Hematopoietic multipotent progenitor cell (in vitro differentiated cells): ENCODE results near the gene SCO1. TPM values are rescaled to one million over a fixed set of nuclear protein-coding genes. Genes with fewer than 3 reads are reported as not detected.
"Not testable (repeated sequence)": the region's sequence is repeated elsewhere in the genome, so short reads cannot be mapped to it uniquely, and the experiment has no call there.

ENCODE experiments used
- DNase-seq, 3 donors: peaks; one replicate each; pipeline ENCODE4 v3.0.0-alpha.2; 2011 to 2015; ENCODE audit warnings: low read depth in 2 of 3, low spot score in 2 of 3
- total RNA-seq: library from RNA; depleted of rRNA; stranded (reverse); fragments of >200 nt; gene quantifications from one replicate; pipeline ENCODE4 v1.2.3, GENCODE V29; 2012

The SCO1 gene
- total RNA-seq: 16.7 TPM

DNA sequence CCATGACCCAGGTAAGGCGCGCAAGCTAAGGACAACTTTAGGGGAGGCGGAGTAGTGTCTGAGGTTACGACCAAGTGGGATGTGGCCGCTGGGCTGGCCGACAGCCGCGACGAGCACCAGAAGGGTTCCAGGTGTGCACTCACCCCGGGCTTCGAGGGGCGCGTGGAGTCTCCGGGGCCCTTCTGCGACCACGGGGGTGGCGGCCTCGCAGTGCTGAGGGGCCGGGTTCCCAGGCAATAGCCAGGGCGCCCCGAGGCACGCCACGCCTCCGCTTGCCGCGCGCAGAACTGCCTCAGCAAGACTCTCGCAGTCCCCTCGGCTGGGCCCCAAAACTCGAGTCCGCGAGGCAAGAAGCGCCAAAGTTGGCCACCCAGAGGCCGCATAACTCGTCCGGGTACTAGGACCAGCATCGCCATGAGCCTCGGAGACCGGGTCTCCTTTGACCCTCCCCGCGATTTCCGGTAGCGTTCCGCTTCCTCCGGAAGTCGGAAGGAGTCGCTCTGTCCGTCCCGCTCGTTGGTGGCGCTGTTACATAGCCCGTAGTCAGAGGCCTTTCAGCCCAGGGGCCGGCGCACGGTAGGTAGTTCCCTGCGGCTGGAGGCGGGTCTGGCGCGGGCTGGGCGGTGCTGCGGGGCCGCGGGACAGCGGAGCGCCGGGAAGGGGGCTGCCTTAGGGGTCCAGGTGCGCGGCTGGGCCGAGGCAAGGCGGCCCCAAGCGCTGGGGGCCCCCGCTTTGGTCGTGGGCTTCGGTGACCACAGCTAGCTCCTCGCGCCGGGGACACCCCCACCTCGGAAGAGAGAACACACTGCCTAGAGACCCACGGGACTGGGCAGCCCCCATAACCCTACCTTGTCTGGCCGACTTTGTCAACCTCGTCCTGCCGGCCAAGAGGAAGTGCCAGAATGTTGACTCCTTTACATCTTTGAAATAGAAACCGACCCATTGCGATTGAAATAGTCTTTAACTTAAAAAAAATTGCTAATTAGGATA lies at the start of gene SCO1, which contains the start of gene ADPRM:
TSS of gene SCO1 (minus strand) at position 442 of the 990 bp plus-strand sequence. CDS start at position 416, 26 bp downstream.
TSS of gene ADPRM (plus strand) at position 503 of the 990 bp plus-strand sequence. CDS start 7,333 bp downstream, outside the sequence.
- peak; percentile 76 to 96 (median 94) for DNase-seq

- no peak for DNase-seq
Observed at GRCh38 chr17:10745231-10745630, 47.9 kb upstream of the SCO1 start.

DNA sequence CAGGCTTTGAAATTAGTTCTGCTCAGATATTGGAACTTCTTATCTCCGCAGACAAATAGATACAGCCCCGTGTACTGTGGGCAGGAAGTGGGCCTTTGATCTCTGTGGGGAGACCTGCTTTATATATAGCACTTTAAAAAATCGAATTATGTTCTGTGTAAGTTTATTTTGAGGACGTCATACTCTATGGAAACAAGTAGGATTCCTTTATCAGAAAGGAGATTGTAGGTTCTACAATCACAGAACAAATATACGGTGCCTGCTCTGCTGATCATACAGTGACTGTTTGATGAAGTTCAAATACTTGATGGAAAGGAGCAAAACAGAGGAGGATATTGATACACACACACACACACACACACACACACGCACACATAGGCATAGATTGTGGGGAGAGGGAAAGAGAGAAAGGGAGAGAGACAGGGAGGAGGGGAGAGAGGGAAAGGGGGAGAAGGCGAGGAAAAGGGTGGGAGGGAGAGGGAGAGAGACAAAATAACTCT lies 47.2 kb upstream of the SCO1 start:
- DNase-seq: no peak

- no peak for DNase-seq
Observed at GRCh38 chr17:10743316-10744009, 46.1 kb upstream of the SCO1 start.

DNA sequence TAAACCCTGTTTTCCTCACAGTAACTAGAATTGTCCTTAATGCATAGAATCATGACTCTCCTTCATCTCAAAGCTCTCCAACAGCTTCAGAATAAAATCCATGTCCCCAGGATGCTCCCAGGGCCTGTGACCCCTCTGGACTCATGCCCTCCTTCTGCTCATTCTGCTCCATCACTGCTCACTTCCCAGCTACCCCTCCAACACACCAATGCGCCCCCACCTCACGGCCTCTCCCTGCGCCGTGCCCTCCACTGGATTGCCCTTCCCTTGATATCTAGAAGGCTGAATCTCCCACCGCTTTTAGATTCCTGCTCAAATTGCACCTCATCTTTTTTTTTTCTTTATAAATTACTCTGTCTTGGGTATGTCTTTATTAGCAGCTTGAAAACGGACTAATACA lies 45.1 kb upstream of the SCO1 start:
- DNase-seq: no peak

- no peak for DNase-seq
Observed at GRCh38 chr17:10741416-10742135, 44.2 kb upstream of the SCO1 start.

- DNase-seq: no peak
Observed at GRCh38 chr17:10739386-10739785, 42.1 kb upstream of the SCO1 start.

DNA sequence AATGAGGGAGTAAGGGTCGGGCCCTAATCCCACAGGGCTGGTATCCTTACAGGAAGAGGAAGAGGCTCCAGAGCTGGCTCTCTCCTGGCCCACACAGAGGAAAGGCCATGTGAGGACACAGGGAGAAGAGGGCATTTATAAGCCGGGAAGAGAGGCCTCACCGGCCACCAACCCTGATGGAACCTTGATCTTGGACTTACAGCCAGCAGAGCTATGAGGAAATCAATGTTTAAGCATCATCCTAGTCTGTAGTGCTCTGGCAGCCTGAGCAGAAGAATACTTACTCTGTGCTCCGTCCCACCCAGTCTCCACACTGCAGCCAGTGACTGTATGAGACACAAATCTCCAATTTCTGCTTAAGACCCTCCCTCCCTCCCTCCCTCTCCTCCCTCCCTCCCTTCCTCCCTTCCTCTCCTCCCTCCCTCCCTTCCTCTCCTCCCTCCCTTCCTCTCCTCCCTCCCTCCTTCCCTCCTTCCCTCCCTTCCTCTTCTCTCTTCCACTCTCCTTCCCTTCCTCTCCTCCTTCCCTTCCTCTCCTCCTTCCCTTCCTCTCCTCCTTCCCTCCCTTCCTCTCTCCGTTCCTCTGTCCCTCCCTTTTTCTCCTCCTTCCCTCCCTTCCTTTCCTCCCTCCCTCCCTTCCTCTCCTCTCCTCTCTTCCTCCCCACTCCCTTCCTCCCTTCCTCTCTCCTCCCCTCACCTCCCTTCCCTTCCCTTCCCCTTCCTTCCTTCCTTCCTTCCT lies 41.4 kb upstream of the SCO1 start:
- DNase-seq: no peak

- DNase-seq: no peak
Observed at GRCh38 chr17:10737736-10738135, 40.4 kb upstream of the SCO1 start.

GRCh38 chr17:10737168-10737622 lies 39.9 kb upstream of the SCO1 start:
- DNase-seq: peak in 2 of 3 donors; percentile 41 to 68

DNA sequence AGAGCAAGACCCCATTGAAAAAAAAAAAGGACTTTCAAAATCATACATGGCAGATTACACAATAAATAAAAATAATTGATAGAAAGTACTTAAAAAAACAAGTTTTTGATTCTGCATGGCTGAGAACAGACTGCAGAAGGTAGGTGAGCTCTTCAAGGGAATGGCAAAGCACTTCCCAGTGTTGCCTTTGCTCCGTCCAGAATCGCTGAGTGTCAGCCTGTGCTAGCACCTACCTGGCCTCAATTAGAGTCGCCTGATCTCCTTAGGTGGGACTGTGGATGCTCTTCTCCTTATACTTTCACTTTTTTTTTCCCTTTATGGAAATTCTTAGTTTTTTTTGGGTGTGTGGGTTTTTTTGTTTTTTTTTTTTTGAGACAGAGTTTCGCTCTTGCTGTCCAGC lies 38.5 kb upstream of the SCO1 start:
- DNase-seq: no peak

- no peak for DNase-seq
Observed at GRCh38 chr17:10735251-10735650, 37.9 kb upstream of the SCO1 start.

GRCh38 chr17:10733666-10734065 lies 36.3 kb upstream of the SCO1 start:
- DNase-seq: no peak

- DNase-seq: not testable (repeated sequence)
Observed at GRCh38 chr17:10732121-10732520, 34.8 kb upstream of the SCO1 start.

DNA sequence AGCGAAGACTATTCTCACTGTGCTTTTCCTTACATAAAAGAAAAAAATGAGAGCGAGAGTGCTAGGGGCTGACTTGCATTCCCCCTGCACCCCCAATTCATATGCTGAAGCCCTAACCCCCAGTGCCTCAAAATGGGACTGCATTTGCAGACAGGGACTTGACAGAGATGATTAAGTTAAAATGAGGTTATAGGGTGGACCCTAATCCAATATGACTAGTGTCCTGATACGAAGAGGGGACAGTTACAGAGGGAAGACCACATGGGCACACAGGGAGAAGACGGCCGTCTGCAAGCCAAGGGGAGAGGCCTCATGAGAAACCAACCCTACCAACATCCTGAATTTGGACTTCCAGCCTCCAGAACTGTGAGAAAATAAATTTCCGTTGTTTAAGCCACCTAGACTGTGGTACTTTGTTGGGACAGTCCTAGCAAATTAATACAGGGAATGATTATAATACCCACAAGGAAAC lies 34.1 kb upstream of the SCO1 start:
- DNase-seq: no peak

DNA sequence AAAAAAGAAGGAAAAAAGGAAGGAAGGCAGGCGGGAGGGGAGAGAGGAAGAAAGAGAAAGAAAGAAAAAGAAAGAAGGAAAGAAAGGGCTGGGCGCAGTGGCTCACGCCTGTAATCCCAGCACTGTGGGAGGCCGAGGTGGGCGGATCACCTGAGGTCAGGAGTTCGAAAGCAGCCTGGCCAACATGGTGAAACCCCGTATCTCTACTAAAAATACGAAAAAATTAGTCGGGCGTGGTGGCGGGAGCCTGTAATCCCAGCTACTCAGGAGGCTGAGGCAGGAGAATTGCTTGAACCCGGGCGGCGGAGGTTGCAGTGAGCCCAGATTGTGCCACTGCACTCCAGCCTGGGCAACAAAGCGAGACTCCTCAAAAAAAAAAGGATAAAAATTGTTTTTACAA lies 32.9 kb upstream of the SCO1 start:
- DNase-seq: peak in 1 of 3 donors; percentile 0

DNA sequence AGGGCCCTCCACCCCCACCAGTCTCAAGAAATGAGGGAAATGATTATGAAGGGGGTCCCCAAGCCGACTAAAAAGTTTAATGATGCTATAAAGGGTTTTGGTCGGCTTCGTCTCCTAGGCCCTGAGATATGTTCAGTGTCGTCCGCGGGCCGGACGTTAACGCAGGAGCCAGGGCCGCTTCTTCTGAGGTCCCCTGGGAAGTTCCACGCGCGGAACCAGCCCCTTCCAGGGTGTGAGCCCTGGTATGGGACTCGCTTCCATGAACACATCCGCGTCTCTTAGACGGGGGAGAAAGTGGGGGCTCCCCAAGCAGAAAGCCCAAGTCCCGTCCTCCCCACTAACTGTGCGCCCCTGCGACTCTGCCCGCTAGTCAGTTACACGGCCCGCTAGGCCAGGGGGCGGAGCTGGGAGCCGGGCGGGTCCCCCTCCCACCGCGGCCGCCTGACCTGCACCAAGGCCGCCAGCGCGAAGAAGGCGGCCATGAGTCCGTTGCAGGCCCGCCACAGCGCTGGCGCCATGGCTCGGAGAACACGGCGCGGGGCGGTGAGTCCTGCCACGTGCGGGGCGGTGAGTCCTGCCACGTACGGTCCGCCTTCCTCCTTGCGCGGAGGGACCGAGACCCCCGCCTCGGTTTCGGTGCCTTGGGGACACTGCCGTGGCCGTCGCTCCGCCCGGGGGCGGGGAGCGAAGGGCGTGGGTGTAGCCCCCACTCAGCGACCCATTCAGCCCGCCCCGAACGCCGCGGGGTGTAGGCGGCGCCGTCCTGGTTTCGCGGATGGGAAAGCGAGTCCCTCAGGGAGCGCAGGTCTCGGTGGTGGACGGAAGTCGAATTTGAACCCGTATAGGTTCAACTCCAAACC lies 32.2 kb upstream of the SCO1 start, which contains the start of gene TMEM220:
TSS of gene TMEM220 (minus strand) at position 690 of the 860 bp plus-strand sequence. CDS start at position 518, 172 bp downstream.
- peak; percentile 17 to 76 (median 73) for DNase-seq

- no peak for DNase-seq
Observed at GRCh38 chr17:10728331-10728892, 31.1 kb upstream of the SCO1 start.
